ENCODE results near the gene CDX2.

CDX2 gene

GRCh38 chr13:27976362-27977091 lies 7.4 kb upstream of the CDX2 start:
- H3K4me2 ChIP-seq (ENCODE audit: low read length) = no peak overlapping the region
- H3K4me3 ChIP-seq (ENCODE audit: low read length) = no peak overlapping the region
- H4K20me1 ChIP-seq (ENCODE audit: insufficient read depth, low read length) = no peaks in the 10 kb centered on the region
- H3K79me2 ChIP-seq (ENCODE audit: low read length) = no peaks in the 10 kb centered on the region
- H3K27ac ChIP-seq (ENCODE audit: low read length) = no peak overlapping the region
- no peaks in the 10 kb centered on the region for H3K4me1 ChIP-seq (ENCODE audit: low read length)
- peaks cover 5% of the 10 kb centered on the region for H3K27me3 ChIP-seq (ENCODE audit: low read depth, low read length)
- H3K36me3 ChIP-seq (replicated peaks; ENCODE audit: low read depth, low read length) = no peaks in the 10 kb centered on the region
- H3K9ac ChIP-seq (ENCODE audit: low read length) = no peak overlapping the region
- TF ChIP-seq CTCF (IDR thresholded peaks at IDR 0.05; ENCODE audit: low read depth, low read length) = no peak
- no peak for TF ChIP-seq EZH2phosphoT487 (IDR thresholded peaks at IDR 0.05; ENCODE audit: low read depth)
- no peak overlapping the region for H2AFZ ChIP-seq (ENCODE audit: low read depth, low read length)
- no peaks in the 10 kb centered on the region for H3K9me3 ChIP-seq (ENCODE audit: insufficient read depth, low read length)

GRCh38 chr13:27975564-27976361 lies 6.6 kb upstream of the CDX2 start:
- no peak overlapping the region for H3K4me3 ChIP-seq (ENCODE audit: low read length)
- no peak overlapping the region for H3K4me2 ChIP-seq (ENCODE audit: low read length)
- no peaks in the 10 kb centered on the region for H3K9me3 ChIP-seq (ENCODE audit: insufficient read depth, low read length)
- no peak overlapping the region for H2AFZ ChIP-seq (ENCODE audit: low read depth, low read length)
- H3K36me3 ChIP-seq (replicated peaks; ENCODE audit: low read depth, low read length) = no peaks in the 10 kb centered on the region
- TF ChIP-seq CTCF (IDR thresholded peaks at IDR 0.05; ENCODE audit: low read depth, low read length) (no peak), EZH2phosphoT487 (IDR thresholded peaks at IDR 0.05; ENCODE audit: low read depth) (no peak)
- no peaks in the 10 kb centered on the region for H3K4me1 ChIP-seq (ENCODE audit: low read length)
- H4K20me1 ChIP-seq (ENCODE audit: insufficient read depth, low read length) = no peaks in the 10 kb centered on the region
- H3K27ac ChIP-seq (ENCODE audit: low read length) = no peak overlapping the region
- H3K79me2 ChIP-seq (ENCODE audit: low read length) = no peaks in the 10 kb centered on the region
- no peak overlapping the region for H3K9ac ChIP-seq (ENCODE audit: low read length)
- H3K27me3 ChIP-seq (ENCODE audit: low read depth, low read length) = no peaks in the 10 kb centered on the region

GRCh38 chr13:27973961-27974662 lies 5.0 kb upstream of the CDX2 start:
- no peak overlapping the region for H3K4me3 ChIP-seq (ENCODE audit: low read length)
- no peak overlapping the region for H3K4me2 ChIP-seq (ENCODE audit: low read length)
- H3K4me1 ChIP-seq (ENCODE audit: low read length) = no peaks in the 10 kb centered on the region
- no peaks in the 10 kb centered on the region for H3K36me3 ChIP-seq (replicated peaks; ENCODE audit: low read depth, low read length)
- no peak overlapping the region for H3K27ac ChIP-seq (ENCODE audit: low read length)
- H3K9me3 ChIP-seq (ENCODE audit: insufficient read depth, low read length) = no peaks in the 10 kb centered on the region
- no peaks in the 10 kb centered on the region for H3K27me3 ChIP-seq (ENCODE audit: low read depth, low read length)
- no peaks in the 10 kb centered on the region for H4K20me1 ChIP-seq (ENCODE audit: insufficient read depth, low read length)
- TF ChIP-seq CTCF (IDR thresholded peaks at IDR 0.05; ENCODE audit: low read depth, low read length) = no peak
- TF ChIP-seq EZH2phosphoT487 (IDR thresholded peaks at IDR 0.05; ENCODE audit: low read depth) = no peak
- no peak overlapping the region for H2AFZ ChIP-seq (ENCODE audit: low read depth, low read length)
- no peaks in the 10 kb centered on the region for H3K79me2 ChIP-seq (ENCODE audit: low read length)
- no peak overlapping the region for H3K9ac ChIP-seq (ENCODE audit: low read length)

- Histone ChIP-seq H3K4me1 (ENCODE audit: low read length) (no peaks in the 10 kb centered on the region), H2AFZ (ENCODE audit: low read depth, low read length) (no peak overlapping the region), H3K9me3 (ENCODE audit: insufficient read depth, low read length) (no peaks in the 10 kb centered on the region), H3K36me3 (replicated peaks; ENCODE audit: low read depth, low read length) (no peaks in the 10 kb centered on the region), H3K27me3 (ENCODE audit: low read depth, low read length) (no peaks in the 10 kb centered on the region), H3K27ac (ENCODE audit: low read length) (no peak overlapping the region), H3K9ac (ENCODE audit: low read length) (no peak overlapping the region), H3K4me3 (ENCODE audit: low read length) (no peak overlapping the region), H3K4me2 (ENCODE audit: low read length) (no peak overlapping the region), H3K79me2 (ENCODE audit: low read length) (no peaks in the 10 kb centered on the region), H4K20me1 (ENCODE audit: insufficient read depth, low read length) (no peaks in the 10 kb centered on the region)
- TF ChIP-seq EZH2phosphoT487 (IDR thresholded peaks at IDR 0.05; ENCODE audit: low read depth) = no peak
- no peak for TF ChIP-seq CTCF (IDR thresholded peaks at IDR 0.05; ENCODE audit: low read depth, low read length)
Observed at GRCh38 chr13:27973291-27973690, 4.2 kb upstream of the CDX2 start.

All from OCI-LY3 (cell line).